Activated T-cell treated with anti-CD3 and anti-CD28 coated beads for 24 hours (primary cell): ENCODE results near the gene JAG2.

ENCODE experiments used
- DNase-seq: peaks from one replicate; pipeline ENCODE4 v3.0.0-alpha.2; 2020; ENCODE audit warnings: low read depth

JAG2 gene

DNA sequence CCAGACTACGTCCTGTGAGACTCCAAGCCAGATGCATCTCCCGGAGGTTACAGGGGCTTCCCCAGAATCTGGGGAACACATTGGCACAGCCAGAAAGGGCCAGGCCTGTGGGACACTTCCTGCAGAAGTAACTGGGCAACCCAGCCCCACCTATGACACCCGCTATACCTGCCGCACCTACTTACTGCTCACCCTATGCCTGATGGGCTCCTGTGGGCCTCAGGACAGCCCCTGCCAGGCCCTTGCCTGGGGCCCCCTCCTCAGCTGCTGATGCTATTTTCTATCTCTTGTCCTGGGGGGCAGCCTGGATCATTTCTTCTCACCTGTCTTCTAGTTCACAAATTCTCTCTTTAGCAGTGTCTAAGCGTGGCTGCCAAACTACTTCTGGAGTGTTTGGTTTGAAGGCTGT, 28.7 kb downstream of the JAG2 start:
- no peak for DNase-seq

DNA sequence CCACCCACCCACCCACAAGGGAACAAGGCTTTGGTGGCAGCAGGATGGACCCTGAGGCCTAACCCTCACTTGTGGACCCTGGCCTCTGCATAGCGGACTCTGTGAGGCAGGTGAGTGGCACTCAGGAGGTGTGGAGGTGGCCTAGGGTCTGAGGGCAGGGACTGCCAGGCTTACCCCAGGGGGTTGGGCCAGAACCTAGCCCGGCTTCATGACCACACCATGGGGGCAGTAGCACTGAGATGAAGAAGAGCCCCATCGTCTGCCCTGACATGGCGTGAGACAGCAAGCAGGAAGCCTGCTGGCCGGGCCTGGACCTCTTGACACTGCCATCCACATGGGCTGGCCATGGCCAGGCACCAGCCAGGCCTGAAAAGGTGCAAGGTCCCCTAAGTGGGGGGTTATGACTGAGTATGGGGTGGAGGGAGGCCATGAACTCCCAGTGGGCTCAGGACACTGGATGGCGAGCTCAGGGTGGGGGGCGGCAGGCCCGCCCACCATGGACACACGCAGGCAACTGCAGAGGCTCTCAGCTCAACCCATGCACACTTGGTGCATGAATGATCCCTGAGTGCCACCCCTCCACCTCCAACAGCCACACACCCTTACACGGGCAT, 29.3 kb downstream of the JAG2 start:
- DNase-seq, result no peak

DNA sequence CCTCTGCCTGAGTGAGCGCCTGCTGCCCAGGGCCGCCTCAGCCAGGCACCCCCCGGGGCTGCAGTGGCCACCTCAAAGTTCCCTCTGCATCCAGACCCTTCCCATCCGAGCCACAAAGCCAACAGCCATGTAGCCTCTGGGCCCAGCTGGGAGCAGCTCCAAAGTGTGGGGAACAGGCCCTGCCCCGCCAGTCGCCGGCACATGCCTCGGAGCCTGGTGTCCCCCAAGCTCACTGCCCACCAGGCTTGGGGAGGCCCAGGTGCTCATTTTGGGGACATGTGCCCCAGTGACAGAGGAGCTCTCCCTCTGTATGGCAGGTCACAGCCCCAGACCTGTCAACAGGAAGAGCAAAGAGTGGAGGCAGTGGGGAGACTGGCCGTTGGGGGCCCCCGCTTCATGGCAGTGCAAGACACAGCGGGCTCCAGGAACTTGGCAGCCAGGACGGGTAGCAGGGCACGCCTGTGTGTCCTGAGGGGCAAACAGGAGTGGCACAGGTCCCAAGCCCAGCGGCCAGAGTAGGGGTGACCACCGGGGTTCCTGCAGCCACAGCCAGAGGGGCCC, 29.9 kb downstream of the JAG2 start:
- no peak for DNase-seq

DNA sequence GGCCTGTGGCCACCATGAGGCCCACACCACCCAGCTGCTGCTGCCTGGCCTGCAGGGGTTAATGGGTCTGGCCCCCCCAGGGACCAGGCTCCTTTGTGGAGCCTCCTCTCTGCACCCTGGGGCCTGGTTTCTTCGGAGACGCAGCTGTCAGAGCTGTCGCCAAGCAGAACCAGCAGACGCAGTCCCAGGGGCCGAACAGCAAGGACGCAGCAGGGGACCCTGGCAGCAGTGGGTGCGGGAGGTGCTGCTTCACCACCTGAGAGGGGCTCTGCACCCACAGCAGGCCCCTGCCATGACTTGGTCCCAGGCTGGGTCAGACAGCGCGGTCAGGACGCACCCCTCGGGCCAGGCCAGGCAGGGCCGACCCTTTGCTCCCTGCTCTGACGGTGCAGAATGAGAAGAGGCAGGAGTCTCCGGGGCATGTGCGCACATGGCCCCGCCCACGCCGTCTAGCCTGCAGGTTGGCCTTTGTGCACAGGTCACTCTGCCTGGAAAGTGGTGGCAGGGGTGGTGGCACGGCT, 30.5 kb downstream of the JAG2 start:
- DNase-seq, result no peak

DNA sequence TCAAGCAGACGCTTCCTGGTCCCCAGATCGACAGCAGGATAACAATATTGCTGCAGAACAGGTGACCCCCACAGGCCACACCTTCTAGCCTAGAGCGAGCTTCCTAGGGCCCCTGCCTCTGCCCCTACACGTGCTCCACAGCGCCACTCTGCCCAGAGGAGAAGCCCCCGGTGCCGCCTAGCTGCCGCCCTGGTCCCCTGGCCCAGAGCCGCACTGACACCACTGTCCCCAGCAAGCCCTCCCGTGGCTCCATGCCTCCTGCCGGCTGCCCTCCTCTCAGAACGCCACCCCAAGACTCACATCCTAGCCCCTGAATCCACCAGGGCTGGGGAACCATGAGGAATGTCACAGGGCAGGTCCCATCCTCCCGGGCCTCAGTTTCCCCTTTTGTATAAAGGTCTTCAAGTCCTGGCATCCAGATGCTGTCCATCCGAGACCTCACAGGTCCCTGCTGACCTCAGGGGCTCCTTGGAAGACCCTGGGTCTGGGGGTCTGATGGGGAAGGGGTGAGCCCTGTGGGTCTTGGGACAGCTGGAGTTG, 31.0 kb downstream of the JAG2 start:
- DNase-seq, result no peak

DNA sequence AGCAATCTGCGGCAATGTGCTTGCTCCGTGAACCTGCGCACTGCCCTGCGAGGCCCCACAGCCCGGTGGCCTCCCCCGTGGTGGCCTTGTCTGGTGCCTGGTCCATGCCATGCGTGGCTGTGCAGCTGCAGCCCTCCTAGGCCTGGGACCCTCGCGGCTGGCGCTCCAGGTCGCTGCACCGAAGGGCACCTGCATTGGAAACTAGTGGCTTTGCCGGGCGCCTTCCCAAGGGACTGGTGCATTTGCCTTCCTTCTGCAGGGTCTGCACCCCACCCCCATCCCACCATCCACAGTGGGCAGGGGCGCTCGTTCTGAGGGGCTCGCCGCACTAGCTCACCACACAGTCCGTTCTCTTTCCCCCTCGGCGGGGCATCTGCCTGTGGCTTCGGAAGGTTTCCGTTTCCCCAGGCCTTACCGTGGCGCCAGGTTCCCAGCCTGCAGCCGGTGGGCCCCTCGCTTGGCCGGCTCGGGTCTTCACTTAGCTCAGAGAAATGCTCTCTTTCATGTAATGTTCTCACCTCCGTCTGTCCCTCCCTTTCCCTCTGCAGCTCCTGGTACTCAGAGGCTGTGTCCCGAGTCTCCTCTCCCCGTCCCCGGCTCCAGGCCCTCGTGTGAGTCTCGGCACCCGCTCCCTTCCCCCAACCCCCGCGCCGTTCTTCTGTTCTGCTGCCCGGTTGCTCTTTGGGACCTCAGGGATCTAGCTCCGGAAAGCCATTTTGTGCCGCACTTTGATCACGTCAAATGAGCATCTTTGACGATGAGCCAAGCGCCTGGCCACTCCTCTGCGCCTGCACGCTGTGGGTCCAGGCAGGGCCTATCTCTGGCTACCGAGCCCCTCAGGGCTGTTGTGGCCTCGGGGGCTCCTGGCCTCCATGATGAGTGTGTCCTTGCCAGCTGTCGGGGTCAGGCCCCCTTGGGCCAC, 31.9 kb downstream of the JAG2 start:
- DNase-seq, result no peak

DNA sequence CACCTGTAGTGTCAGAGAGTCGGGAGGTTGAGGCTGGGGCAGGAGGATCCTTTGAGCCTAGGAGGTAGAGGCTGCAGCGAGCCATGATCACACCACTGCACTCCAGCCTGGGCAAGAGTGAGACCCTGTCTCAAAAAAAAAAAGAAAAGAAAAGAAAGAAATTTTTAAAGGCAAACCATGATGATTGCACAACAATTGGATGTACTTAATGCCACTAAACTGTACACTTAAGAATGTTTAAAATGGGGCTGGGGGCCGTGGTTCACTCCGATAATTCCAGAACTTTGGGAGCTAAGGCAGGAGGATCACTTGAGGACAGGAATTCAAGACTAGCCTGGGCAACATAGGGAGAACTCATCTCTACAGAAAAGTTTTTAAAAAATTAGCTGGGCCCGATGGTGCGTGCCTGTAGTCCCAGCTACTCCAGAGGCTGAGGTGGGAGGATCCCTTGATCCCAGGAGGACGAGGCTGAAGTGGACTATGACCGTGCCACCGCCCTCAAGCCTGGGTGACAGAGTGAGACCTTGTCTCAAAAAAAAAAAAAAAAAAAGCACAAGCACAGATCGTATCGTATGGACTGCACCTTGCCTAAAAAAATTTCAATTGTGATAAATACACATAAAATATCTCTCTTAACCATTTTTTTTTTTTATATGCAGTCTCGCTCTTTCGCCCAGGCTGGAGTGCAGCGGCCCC, 32.7 kb downstream of the JAG2 start:
- no peak for DNase-seq

DNA sequence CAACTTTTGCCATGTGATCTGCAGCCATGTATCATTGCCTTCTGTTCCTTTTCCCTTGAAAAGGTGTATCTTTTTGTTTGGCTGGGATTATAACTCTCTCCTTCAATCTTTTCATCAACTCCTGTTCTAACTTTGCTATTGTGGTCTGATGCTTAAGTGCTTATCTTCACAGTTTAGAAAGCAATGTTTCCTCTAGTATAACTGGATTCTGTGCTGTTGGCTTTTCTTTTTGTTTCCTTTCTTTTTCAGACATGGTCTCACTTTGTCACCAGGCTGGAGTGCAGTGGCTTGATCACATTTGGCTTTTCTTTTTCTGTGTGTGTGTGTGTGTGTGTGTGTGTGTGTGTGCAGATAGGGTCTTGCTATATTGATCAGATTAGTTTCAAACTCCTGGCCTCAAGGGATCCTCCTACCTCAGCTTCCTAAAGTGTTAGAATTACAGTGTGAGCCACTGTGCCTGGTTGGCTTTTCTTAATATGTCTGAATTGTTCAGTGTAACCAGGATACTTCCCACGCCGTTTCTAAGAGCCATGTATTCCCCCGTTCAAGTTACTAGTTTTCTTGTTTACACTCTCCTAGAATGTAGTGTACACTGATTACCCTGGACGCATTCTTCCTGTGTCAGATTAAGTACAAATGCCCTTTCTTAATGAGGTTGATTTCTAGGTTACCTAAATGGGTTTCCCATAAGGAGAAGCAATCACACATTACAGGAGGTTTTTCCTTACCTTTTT, 35.5 kb downstream of the JAG2 start:
- no peak for DNase-seq

DNA sequence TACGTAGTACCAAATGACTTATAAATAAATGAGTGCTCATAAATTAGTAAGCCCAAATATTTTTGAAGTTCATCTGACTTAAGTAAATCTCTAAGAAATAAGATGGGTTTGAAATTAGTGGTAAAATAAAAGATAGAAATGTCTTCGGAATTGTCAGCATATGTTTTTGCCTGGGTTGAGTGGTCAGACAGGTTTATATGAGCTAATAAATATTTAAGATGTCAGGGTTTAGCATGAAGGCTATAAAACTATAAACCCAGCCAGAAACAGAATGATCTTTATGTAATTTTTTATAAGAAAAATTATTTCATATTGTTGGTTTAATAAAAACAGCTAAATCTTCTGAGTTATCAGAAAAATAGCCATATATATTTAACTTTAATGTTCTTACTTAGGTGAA, 37.3 kb downstream of the JAG2 start:
- no peak for DNase-seq

DNA sequence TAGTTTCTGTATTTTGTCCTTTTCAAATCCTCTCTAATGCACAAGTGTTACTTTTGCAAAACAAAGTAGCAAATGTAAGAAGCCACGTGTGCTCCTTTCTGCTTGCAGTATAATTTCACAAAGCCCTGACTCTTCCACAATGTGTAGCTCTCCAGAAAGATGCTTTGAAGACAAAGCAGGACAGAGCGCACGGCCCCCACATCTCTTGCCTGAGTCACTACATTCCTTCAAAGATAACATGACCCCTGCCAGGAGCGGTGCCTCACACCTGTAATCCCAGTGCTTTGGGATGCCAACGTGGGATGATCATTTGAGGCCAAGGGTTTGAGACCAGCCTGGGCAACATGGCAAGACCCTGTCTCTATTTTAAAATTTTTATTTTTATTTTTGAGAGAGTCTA, 40.5 kb downstream of the JAG2 start:
- DNase-seq, result no peak

DNA sequence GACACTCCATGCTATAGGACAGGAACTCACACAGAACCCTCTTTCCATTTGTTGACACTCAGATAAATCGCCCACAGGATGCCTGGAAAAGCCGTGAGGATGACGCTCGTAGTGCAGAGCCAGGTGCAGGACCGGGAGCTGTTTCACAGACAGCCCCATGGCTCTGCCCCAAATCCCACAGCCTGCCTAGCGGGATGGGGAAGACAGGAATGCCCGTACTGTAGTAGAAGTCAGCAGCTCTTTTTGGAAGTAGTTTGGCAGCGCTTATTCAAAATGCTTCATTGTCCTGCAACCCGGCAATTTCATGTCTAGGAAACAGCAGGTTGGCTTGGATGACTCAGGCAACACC, 41.6 kb downstream of the JAG2 start:
- no peak for DNase-seq

DNA sequence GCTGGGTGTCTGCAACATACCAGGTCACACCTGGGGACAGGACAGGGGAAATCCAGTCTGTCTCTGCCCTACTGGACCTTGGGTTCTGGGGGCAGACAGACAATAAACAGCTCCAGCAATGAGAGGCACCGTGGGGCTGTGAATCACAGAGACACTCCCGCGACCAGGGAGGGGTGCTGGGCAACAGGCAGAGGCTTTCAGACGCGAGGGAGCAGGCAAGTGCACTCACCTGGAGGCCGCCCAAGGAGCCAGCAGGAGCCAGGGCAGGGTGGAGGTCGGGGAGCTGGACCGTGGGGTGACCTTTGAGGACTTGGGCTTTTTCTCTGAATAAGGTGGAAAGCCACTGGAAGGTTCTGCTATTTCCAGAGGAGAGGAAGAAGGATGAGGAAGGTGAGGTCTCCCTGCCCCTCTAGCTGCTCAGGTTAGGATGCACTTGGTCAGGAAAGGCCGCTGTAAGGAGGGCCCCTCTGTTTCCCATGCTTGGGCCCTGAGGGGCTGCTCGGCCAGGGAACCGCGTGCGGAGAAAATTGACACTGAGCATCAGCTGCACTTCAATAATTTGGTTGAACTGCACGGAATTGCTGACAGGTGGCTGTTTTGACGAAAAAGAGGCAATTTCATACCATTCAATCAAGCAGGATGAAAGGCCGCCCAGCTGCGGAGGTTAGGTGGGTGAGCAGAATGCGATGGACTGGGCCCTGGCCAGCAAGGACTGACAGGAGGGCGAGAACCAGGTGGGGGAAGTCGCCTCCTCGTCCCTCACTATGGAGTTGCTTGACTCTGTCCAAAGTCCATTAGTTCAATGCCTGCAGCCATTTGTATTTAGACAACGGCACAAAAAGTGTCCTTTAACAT, 42.2 kb downstream of the JAG2 start:
- DNase-seq, result no peak

DNA sequence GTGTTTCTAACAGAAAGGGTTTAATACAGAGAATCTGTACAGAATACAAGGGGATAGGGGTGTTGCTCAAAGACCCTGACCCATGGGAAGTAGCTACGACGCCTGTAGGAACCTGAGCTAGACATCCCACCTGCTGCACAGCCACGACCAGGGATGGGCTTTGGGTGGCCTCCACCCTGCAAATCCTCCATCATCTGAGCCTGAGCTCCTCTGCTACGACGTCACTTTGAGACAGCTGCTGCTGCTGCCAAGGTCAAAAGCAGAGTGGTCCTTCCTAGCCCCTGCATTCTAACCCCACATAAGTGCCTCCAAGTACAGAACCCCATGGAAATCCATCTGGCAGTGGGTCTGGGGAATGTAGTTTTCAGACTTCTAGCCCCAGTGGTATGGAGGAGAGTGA, 43.8 kb downstream of the JAG2 start:
- DNase-seq, result no peak

DNA sequence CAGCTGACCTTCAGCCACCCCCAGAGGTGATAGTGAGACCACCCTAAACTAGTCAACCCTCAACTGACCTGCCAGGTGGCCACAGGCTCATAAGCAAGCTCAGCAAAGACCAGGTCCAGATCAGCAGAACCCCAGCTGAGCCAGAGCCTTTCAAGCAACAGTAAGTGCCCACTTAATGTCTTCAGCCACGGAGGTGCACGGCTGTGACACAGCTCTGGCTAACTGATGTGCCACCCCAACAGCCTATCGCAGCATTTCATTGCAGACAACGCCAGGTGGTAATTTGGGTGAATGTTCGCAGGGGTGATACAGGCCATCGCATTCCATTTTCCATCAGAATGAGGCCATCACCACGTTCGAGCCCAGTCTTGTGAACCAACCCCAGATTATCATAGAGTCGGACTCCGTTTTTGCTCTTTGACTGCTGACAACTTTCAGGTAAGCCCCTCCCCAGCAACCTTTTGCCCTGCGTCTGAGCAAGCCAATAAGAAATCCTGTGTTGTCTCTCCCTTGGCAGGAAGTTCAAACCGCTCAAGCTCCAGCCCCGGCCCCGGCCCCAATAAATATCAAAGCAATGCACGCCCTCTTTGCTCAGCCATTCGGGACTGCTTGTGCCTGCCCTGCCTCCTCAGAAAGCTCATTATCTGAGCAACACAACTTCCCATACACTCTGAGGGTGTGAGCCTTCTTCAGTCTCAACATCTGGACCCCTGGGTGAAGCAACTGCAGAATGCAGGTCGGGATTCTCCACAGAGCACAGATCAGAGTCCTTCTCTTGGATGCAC, 44.4 kb downstream of the JAG2 start:
- no peak for DNase-seq

DNA sequence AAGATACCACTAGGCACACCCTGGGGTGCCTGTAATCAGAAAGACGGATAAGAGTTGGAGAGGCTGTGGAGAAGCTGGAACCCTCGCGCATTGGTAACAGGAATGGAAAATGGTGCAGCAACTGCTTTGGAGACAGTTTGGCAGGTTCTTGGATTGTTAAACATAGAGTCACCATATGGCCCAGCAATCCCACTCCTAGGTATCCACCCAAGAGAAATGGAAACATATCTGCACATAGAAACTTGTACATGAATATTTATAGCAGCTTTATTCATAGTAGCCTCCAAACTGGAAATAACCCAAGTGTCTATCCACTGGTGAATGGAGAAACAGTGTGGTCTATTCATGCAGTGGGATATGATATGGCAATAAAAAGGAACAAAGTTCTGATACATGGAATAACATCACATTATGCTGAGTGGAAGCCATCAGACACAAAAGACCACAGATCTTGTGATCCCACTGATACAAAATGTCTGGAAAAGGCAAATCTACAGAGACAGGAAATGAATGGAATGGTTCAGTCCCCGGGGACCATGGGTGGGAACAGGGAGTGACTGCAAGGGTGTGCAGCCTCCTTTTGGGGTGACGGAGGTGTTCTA, 45.4 kb downstream of the JAG2 start:
- DNase-seq, result no peak

DNA sequence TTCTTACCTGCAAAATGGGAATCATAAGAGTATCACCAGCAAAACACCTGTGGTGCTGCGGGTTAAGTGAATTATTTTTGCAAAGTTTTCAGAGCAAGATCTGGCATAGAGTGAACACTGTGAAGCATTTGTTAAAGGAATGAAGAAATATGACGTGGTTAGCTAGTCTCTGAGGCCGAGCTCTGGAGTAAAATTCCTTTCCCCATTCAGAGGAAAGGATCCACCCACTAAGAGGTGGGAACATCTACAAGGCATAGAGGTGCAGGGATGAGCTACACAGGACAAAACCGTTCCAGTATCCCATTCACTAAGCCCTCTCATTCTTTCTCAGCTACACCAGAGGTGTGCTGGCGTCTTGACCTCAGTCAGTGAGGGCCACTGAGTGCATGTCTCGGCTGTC, 48.5 kb downstream of the JAG2 start:
- DNase-seq, result no peak

DNA sequence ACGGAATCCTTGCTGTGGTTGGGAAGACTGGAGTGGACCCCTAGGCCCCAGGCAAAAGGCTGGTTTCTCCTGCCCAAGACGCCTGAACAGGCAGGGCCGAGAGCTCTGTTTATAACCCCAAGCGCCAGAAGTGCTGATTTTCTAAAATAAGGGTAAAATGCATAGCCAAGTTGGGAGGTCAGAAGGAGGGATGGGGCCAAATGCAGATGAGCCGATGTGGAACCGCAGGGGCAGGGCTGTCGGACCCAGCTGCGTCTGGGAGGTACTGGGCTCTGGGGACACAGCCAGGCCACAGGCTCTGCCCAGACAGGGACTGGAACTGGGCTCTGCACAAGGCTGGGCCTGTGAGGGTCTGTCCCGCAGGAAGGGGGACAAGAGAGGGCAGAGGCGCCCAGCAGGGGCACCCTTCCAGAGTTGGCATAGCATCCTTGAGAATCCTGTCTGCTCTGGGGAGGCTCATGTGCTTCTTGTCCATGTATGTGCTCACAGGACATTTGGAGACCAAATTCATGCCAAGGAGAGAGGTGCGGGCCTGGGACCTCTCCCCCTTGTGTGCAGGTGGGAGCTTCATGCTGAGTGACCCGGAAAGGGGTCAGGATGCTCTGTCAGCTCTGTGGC, 49.1 kb downstream of the JAG2 start:
- DNase-seq, result no peak

DNA sequence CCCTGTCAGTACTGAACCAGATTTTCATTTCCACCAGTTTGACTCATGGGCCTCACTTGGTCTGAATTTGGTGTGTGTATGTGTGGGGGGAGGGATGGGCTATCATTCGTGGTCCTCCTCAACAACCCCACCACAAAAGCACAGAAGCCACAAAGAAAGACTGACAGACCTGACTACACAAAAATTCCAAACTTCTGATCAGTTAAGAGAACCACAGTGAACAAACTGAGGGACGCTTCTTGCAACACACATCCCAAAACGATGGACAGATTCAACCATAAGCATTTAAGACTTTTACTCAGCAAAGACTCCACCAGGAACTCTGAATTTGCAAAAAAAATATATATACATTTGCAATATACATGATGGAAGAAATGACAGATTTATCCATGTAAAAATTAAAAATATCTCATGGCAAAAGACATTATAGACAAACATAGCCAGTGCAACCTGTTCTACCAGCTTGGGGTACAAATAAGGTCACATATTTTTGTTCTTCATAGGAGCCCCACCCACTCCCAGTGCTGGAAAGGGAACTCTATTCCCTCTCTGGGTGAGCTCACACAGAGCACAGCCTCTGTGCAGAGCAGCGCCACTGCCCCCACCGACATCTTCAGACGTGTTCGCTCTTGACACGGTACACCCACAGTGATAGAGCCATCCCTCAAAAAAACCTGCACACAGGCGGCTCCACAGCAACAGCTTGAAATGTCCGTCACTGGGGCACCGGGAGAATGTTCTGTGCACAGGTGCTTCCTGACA, 49.7 kb downstream of the JAG2 start:
- DNase-seq, result no peak
